DMS 273 treated with DMSO at 0.1 percent for 48 hours (cell line): ENCODE data around the gene TDRD10.

Source experiments
- DNase-seq: peaks from one replicate; lab custom pipeline; 2025; lab: John Stamatoyannopoulos, UW

Gene TDRD10

DNA sequence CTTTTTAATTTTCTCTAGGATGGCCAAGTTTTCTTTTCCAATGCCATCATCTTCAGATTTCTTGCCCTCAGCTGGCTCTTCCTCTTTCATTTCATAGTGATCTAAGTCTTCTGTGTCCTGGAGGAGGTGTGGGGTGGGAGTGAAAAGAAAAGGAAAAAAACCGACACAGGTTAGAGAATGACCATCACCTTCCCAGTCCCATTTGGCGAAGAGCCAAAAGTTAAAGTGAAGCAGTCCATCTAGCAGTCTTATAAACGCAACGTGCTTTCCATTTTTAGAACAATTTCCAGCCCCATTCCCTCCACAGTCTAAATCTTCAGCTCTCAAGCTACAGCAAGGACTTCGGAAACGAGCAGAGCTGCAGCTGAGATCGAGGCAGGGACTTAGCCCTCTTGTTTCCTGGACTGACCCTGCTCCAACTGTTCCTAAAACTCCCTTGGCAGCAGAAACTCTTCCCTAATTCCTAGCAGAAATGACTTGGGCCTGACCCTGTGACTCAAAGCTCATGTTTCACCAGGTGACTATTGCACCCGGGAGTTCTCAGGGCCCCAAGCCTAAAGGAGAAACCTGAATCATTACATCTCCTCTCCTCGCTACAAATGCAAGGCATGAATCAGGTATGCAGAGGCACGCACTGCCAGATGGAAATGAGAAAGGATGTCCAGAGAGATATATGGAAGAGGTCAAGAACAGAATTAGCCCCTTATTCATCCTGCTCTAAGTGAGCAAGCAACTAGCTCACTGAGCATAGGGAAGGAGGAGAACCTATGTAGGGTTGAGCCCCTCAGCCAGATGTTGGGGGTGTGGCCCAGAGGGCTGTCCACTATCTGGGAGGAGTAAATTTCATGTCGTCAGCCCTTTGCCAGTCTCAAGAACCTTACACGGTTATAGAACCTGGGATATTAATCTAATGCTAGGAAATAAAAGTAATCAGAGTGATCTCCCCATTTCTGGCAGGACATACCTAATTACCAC is 51.3 kb downstream of the TDRD10 start:
- no peak for DNase-seq

DNA sequence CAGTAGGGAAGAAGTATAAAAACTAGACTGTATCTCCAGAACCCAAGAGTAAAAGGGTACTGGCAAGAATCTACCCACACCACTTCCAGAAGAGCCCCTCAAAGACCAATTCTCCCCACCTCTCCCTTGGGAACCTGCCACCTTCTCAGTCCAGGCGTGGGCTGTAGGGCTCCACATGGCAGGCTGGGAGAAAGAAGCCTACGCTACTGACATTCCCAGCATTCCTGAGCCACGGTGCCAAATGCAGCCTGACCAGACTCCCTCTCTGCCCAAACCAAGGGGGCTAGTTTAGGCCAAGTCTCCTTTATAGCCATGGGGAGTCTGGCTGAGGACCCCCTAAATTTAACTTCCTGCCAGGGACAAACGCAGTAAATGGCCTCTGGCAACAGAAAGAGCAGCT is 54.4 kb downstream of the TDRD10 start:
- no peak for DNase-seq

DNA sequence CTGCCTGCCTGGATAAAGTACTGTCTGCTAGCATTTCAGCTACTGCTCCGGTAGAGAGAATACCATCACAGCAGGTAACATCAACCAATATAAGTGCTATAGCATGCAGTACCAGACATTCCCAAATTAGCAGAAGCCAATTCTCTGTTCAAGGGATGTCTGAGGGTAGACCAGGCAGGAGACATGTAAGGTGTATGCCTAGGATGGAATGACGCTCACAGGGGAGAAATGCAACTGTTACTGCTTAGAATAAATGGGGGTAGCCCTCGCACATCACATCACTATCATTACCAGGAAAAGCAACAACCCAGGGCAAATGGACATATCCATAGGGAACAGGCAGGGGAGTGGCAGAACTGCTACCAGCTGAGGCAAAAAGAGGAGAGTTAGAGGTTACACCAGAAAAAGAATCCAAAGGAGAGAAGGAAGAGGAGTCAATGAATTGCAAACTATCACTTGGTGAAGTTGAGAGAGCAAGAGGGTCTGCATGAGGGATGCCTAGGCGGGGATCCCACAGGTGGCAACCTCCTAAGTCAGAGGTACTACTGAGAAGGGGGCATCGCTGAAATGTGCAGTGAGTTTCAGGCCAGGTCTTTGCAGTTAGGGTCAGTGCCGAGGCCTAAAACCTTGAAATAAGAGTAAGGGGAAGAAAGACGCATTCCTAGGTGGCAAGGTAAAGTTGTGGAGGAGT is 55.4 kb downstream of the TDRD10 start:
- no peak for DNase-seq

DNA sequence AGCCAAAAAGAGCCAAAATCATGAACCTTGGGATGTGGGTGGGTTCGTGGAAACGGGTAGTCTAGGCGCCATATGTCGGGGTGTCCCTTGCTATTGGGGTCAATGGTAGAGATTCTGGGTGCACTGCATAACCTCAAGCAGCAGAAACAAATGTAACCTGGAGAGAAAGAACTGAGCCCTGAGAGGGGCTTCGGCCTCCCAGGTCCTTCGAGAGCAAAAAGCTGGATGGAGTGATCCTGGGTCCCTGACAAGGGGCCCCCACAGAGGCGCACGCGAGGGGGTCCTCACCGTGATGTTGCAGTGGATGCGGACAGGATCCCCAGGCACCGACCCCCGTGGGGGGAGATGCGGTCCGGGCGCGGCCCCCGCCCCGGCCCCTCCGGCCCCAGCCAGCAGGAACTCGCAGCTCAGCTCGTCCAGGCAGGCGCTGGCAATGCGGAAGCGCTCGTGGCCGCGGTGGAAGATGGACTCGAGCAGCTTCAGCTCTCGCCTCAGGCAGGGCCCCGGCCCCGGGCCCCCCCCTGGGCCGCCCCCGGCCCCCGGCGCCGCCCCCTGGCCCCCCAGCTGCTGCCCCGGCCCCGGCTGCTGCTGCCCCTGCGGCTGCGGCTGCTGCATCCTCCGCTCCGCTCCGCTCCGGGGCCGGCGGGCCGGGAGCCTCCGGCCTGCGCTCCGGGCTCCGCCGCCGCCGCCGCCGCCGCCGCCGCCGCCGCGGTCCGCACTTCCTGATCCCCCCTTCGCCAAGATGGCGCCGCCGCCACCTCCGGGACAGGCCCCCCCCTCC is 56.1 kb downstream of the TDRD10 start, which contains the start of gene UBE2Q1:
Gene UBE2Q1, minus strand, starts transcription at position 724 of the 781 bp plus-strand sequence. Its CDS starts 109 bp downstream, at position 615.
- no peak for DNase-seq

DNA sequence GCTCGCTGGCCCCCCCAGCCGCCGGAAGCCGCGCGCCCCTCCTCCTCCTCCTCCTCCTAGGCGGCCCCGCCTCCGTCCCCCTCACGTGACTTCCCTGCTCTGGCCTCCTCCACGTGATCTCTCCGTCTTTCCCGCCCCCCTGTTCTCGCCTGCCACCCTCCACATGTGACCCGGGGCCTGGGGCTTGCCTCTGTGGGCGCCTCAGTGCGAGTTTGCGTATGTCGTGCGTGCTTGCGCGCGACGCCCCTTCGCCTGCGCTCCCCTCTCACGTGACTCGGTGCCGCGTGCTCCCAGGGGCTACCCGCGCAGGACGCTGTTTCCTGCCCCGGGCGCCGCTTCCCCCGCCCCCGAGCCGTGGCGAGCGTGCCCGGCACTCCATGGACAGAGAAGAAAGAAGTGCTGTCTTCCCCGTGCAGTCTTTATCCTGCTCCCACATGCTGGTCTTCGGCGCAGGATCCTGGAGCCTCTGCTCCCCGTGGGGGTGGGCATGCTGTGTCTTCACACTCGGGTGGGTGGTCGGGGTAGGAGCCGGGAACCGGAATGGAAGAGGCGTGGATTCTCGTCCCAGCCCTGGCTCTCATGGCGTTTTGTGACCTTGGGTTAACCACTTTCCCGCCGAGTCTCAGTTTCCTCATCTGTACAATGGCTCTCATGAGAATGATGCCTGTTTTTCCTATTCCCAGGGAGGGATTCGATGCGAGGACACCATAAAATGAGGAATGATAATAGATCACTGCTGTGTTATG is 56.9 kb downstream of the TDRD10 start:
- DNase-seq: peak; percentile 98

DNA sequence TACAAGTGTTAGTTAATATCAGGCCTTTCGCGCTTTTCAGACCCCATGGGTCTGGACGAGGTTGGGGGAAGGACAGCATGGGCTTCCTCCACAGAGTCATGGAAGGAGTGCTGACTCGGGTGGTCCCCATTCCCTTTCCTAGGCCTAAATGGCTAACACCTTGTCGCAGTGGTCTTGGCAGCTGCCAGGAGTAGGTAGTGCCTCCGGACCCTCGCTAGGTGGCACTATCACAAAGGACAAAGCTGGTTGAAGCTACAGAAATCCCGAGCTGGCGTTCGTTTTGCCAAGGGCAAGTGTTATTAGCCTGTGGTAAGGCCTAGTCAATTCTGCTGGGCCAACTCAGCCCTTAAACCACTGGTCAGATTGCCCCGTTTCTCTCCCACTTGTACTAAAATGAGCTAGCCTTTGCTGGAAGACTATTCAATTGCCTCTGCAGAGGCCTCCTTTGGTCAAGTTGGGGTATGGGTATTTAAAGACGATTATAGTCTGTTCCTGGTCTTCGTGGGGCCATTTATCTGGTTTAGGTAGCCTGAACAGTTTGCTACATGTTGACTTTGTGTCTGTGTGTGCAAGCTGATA is 57.5 kb downstream of the TDRD10 start:
- peak; percentile 88 for DNase-seq

DNA sequence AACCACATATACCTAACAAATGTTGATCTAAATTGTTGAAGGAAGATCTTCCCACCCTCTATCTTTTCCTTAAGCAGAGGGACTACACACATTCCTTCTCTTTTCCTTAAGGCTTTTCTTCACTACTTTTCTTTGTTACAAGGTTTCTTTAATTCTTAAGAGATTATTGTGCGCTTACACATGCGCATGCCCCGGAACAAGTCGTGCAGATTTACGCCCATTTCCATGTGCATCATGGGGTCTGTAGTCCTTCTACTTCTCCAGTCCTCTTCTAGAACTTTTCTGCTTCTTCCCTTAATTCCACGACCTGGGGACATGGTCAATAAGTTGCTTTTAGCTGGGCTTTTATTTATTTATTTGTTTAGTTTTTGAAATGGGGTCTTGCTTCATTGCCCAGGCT is 63.9 kb downstream of the TDRD10 start:
- no peak for DNase-seq

DNA sequence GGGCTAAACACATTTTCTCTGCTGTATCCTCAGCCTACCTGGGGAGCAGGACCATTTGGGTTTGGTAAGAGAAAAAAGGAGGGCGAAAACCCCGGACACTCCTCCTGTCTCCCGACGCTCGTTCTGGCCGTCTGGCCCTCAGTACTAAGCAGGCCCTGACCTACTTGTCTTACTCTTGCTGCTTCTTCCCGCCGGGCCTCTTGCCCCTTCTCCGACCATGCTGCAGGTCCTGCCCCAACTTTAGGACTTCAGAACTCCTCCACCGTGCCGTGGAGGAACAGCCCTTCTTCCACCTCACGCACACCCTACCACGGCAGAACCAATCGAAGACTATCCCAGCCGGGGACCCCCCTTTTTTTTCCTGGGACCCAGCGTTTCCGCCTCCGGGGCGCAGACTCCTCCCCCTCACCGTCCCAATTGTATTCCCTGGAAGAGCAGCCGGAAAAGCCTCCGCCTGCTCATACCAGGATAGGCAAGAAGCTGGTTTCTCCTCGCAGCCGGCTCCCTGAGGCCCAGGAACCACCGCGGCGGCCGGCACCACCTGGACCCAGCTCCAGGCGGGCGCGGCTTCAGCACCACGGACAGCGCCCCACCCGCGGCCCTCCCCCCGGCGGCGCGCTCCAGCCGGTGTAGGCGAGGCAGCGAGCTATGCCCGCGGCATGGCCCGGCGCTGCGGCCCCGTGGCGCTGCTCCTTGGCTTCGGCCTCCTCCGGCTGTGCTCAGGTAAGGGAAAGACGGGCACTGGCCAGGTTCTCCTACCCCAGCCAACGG is 65.6 kb downstream of the TDRD10 start, which contains the start of gene CHRNB2:
Gene CHRNB2, plus strand, starts transcription at position 393 of the 771 bp plus-strand sequence. Its CDS starts 267 bp downstream, at position 660.
- peak; percentile 35 for DNase-seq

DNA sequence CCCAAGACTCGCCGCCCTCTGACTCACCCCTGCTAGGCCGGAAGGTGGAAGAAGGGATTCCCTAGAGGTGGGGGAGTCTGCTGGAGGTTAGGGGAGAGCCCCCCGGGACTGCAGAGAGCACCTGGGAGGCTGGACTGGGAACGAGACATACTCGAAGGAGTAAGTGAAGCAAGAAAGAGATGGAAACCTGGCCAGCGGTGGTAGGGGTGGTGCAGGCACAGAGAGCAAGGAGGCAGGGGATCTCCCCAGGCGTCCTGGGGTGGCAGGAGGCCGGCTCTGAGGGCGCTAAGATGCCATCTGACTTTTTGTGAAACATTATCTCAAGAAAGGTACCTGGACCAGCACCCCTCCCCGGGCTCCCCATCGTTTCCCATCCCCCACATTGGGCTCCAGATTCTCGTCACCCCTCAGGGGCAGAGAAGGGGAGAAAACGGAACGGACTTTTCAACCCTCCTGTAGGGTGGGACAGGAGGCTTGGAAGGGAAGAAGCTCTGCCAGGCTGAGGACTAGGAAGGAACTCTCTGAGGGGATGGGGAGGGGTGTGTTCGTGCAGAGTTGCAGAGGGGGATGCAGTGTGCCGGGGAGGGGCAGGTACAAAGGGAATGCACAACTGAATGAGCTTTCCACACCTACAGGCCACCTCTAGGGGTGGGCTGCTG is 66.3 kb downstream of the TDRD10 start:
- DNase-seq: no peak

DNA sequence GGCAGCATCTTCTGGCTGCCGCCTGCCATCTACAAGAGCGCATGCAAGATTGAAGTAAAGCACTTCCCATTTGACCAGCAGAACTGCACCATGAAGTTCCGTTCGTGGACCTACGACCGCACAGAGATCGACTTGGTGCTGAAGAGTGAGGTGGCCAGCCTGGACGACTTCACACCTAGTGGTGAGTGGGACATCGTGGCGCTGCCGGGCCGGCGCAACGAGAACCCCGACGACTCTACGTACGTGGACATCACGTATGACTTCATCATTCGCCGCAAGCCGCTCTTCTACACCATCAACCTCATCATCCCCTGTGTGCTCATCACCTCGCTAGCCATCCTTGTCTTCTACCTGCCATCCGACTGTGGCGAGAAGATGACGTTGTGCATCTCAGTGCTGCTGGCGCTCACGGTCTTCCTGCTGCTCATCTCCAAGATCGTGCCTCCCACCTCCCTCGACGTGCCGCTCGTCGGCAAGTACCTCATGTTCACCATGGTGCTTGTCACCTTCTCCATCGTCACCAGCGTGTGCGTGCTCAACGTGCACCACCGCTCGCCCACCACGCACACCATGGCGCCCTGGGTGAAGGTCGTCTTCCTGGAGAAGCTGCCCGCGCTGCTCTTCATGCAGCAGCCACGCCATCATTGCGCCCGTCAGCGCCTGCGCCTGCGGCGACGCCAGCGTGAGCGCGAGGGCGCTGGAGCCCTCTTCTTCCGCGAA is 69.4 kb downstream of the TDRD10 start:
- DNase-seq: no peak

DNA sequence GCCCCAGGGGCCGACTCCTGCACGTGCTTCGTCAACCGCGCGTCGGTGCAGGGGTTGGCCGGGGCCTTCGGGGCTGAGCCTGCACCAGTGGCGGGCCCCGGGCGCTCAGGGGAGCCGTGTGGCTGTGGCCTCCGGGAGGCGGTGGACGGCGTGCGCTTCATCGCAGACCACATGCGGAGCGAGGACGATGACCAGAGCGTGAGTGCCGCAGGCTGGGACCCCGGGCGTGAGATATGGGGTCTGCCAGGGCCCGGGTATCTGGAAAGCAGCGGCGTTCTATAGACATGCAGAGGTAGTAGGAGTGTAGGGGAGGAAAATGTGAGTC is 69.9 kb downstream of the TDRD10 start:
- DNase-seq: no peak

DNA sequence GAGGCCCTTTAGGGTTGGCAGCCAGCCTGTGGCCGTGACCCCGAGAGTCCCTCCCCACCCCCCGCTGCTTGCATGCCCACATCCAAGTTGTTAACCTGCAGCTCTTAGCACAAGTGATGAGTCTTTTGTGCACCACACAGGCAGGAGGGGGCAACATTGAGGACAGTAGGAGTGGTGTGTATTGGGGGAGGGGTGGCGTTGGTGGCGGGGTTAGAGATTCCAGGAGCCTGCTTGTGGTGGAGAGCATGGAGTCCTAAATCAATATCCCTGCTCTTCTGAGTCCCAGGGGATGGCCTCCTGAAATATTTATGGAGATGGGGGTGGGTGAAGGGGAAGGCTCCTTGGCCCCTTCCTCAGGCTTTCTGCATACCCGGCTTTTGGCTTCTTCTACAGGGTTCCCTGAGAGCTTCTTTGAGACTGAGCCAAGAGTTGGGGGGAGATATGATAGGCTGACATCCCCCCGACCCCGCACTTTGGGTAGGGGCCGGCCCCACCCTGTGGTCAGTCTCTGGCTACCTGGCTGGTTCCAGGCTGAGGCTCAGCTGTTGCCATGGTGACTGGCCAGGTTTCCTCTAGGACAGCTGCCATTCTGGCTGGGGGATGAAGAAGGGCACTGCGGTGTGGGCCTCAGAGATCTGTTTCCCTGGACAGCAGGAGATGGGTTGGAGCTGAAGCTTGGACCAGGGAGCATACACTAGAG is 70.6 kb downstream of the TDRD10 start:
- no peak for DNase-seq

DNA sequence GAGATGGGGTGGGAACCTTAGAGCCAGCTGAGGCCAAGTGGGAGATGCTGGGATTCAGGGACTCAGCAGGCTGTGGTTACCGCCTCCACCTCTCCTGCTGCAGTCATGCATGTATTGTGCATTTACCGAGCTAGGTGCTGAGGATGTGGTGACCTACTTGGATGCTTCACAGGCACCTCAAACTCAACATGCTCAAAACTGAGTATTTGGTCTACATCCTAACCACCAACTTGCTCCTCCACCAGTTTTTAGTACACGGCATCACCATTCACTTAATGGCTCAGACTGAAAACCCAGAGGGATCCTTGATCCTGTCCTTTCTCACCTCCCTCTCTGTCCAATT is 71.1 kb downstream of the TDRD10 start:
- DNase-seq: no peak

DNA sequence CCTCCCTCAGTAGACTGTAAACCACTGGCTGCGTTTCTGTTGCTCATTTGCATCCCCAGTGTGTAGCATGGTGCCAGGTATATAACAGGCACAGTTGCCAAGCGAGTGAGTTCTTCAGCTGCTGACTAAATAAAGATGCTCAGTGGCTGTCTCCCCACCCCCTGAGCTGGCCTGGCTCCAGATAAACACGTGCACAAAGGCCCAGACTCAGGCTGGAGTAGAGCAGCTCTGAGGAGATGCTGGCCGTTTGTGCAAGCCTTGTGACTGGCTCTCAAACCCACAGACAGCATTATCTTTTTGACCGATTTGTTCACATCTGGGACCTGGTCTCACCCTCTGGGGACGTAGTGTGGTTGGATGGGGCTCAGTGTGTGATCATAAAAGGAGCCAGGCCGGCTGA is 72.7 kb downstream of the TDRD10 start:
- DNase-seq: no peak

DNA sequence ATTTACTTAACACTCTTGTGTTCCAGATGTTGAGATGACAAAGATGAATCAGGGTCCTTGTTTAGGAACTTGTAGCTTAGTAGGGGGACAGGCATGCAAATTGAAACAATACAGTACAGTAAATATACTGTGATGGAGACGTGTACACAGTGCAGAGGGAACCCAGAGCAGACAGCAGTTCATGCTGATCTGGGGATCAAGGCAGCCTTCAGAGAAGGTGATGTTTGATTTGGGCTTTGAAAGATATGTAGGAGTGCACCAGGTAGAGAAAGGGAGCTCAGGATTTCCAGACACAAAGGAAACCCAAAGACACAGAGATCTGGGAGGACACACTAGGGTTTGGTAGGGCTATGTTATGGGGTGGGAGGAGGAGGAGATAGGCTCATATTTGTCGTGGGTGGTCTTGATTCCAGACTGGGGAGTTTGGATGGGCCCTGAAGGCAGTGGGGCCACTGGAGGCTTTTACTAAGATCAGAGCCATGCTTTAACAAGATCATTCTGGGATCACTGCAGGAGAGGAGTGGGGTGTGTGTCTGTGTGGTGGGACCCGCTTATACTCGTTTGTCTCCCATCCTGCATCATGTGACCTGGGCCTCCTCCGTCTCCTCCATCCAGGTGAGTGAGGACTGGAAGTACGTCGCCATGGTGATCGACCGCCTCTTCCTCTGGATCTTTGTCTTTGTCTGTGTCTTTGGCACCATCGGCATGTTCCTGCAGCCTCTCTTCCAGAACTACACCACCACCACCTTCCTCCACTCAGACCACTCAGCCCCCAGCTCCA is 73.3 kb downstream of the TDRD10 start:
- DNase-seq: no peak

DNA sequence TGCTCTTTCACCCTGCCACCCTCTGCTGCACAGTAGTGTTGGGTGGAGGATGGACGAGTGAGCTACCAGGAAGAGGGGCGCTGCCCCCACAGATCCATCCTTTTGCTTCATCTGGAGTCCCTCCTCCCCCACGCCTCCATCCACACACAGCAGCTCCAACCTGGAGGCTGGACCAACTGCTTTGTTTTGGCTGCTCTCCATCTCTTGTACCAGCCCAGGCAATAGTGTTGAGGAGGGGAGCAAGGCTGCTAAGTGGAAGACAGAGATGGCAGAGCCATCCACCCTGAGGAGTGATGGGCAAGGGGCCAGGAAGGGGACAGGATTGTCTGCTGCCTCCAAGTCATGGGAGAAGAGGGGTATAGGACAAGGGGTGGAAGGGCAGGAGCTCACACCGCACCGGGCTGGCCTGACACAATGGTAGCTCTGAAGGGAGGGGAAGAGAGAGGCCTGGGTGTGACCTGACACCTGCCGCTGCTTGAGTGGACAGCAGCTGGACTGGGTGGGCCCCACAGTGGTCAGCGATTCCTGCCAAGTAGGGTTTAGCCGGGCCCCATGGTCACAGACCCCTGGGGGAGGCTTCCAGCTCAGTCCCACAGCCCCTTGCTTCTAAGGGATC is 74.0 kb downstream of the TDRD10 start:
- DNase-seq: no peak

DNA sequence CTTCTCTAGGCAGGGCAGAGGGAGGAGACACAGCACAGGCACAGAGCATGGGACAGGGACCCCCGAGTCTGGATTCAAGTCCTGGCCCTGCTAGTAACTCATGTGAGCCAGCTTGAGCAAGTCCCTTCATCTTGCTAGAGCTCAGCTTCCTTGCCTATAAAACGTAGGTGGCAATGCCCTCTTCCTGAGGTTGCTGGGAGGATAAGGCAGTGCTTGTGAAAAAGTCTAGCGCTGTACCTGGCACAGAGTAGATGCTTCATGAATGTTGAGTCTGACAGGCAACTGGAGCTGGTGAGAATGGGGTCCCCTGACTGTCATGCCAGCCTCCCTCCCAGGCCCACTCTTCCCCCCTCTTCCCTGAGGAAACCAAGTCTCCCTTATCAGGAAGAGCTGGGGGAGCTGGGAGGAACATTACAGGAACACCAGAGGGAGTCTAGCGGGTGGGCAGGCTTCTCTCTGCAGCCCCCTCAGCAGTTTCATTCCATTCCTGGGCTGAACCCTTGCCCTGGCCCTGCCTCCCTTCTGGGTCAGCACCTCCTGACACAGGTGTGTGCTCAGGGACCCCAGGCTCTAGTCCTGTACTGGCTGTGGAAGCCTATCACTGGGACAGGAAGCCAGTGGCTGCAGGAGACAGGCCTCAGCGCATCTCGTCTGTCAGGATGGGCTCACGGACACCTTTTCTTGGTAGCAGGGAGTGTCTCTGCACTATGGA is 75.5 kb downstream of the TDRD10 start:
- DNase-seq: no peak
